Measurements from ENCODE around the gene CBFB. TPM values are rescaled to one million over a fixed set of nuclear protein-coding genes. Genes with fewer than 3 reads are reported as not detected.
A peak's percentile ranks its signal among the peaks of the same experiment; 100 is the strongest.

Gene CBFB
- total RNA-seq, 1 experiment from 2014 or later, result 76.3 TPM

- peaks cover 2% of the 10 kb centered on the region; the same call in 1 of the 2 replicates for H3K79me2 ChIP-seq (ENCODE audit: insufficient read depth, low read length)
- no peak overlapping the region for H3K56ac ChIP-seq (ENCODE audit: insufficient read length, low read depth, low read length)
- no peaks in the 10 kb centered on the region; the same call in none of the 2 replicates for H3K27me3 Mint-ChIP-seq (ENCODE audit: low read depth)
- H3K79me1 ChIP-seq (ENCODE audit: insufficient read depth, low read depth, low read length, poor library complexity, severe bottlenecking), result no peaks in the 10 kb centered on the region
- H3K4me1 ChIP-seq (ENCODE audit: insufficient read depth, low read length), result no peaks in the 10 kb centered on the region
- no peak overlapping the region for H4K5ac ChIP-seq (ENCODE audit: insufficient read length, low read depth, low read length)
- H3K27ac ChIP-seq (ENCODE audit: insufficient read length, low read depth, low read length), result no peak overlapping the region
- no peak overlapping the region for H2BK20ac ChIP-seq (ENCODE audit: low read depth, low read length, poor library complexity, severe bottlenecking)
- H3K9ac ChIP-seq (ENCODE audit: extremely low read depth, insufficient read length, low read length), result no peak overlapping the region
- no peak for DNase-seq
- no peak for TF ChIP-seq CTCF (conservative IDR thresholded peaks at IDR 0.05)
- H2AFZ ChIP-seq (ENCODE audit: low read length), result no peak overlapping the region
- no peak overlapping the region for H3K27ac Mint-ChIP-seq
- no peaks in the 10 kb centered on the region for H3K27me3 ChIP-seq (ENCODE audit: insufficient read depth, low read length)
- no peak overlapping the region for H2AK5ac ChIP-seq (ENCODE audit: insufficient read length, low read length)
- H4K8ac ChIP-seq (replicated peaks; ENCODE audit: insufficient read length, low read depth, low read length), result no peak overlapping the region
- H2BK15ac ChIP-seq (ENCODE audit: low read depth, low read length), result no peak overlapping the region
- no peak overlapping the region for H2BK120ac ChIP-seq (ENCODE audit: low read depth, low read length, poor library complexity, severe bottlenecking)
- no peaks in the 10 kb centered on the region for H4K20me1 ChIP-seq (ENCODE audit: control insufficient read depth, insufficient read depth, insufficient read length)
- no peaks in the 10 kb centered on the region for H3K9me3 ChIP-seq (ENCODE audit: control insufficient read depth, low read depth, low read length)
- no peak overlapping the region for H3K4ac ChIP-seq (ENCODE audit: low read depth, low read length)
- no peak overlapping the region for H3K14ac ChIP-seq (ENCODE audit: insufficient read depth, low read length)
- no peak overlapping the region for H2BK12ac ChIP-seq (ENCODE audit: insufficient read length, low read depth, low read length)
- no peak overlapping the region for H2BK5ac ChIP-seq (ENCODE audit: insufficient read length, low read length)
- H3K4me1 Mint-ChIP-seq, result peaks cover 14 to 16% of the 10 kb centered on the region in 2 experiments
- peak overlapping the region in 1 of 2 experiments; percentile 6; a peak in 1 of 5 replicates for H3K4me3 Mint-ChIP-seq
- H3K23ac ChIP-seq (ENCODE audit: insufficient read length, low read depth, low read length), result no peak overlapping the region
- H3K23me2 ChIP-seq (ENCODE audit: insufficient read length, low read depth, low read length, poor library complexity, severe bottlenecking), result peaks cover 9% of the 10 kb centered on the region
- no peaks in the 10 kb centered on the region for H3K9me3 Mint-ChIP-seq
- H4K91ac ChIP-seq (ENCODE audit: insufficient read length, low read depth, low read length), result no peak overlapping the region
- H3K36me3 Mint-ChIP-seq (ENCODE audit: insufficient read depth in 1 of 3, low read depth in 3 of 3), result peaks cover 0 to 13% (median 8%) of the 10 kb centered on the region in 3 experiments; a peak in 4 of 7 replicates
- H3T11ph ChIP-seq (ENCODE audit: low read length), result no peak overlapping the region
- H3K18ac ChIP-seq (ENCODE audit: insufficient read length, low read depth, low read length), result no peak overlapping the region
- WGBS (ENCODE audit: extremely low coverage, insufficient read length, low lambda C conversion rate), result no CpG with 5 or more reads among the region's 6 CpGs
- H3K4me2 ChIP-seq (ENCODE audit: insufficient read depth, insufficient read length, low read length), result no peak overlapping the region
Measured at GRCh38 chr16:67027046-67027445, 1.9 kb upstream of the CBFB start.
